Endodermal cell (in vitro differentiated cells): Measurements from ENCODE around the gene AMFR. TPM values are rescaled to one million over a fixed set of nuclear protein-coding genes. Genes with fewer than 3 reads are reported as not detected.

Experiments
- DNase-seq: peaks from one replicate; pipeline ENCODE4 v3.0.0-alpha.2; 2017
- H3K27ac ChIP-seq: 2 replicates; pipeline ENCODE4 v1.5.1; 2013; ENCODE audit warnings: mild to moderate bottlenecking, low read depth, low read length, moderate library complexity
- H3K27me3 ChIP-seq: 2 replicates; pipeline ENCODE4 v1.6.1; 2013; ENCODE audit warnings: mild to moderate bottlenecking, low read length, moderate library complexity; ENCODE audit not compliant: insufficient read depth, control insufficient read depth, poor library complexity, severe bottlenecking
- H3K36me3 ChIP-seq: 2 replicates; pipeline ENCODE4 v1.7.0; 2013; ENCODE audit warnings: mild to moderate bottlenecking, low read length, moderate library complexity; ENCODE audit not compliant: control insufficient read depth, insufficient read depth
- H3K4me1 ChIP-seq: one replicate; pipeline ENCODE4 v1.7.0; 2013; ENCODE audit warnings: low read length; ENCODE audit not compliant: control insufficient read depth, insufficient read depth
- H3K4me3 ChIP-seq: 2 replicates; pipeline ENCODE4 v1.5.1; 2013; ENCODE audit warnings: mild to moderate bottlenecking, low read length, moderate library complexity
- H3K9ac ChIP-seq: 2 replicates; pipeline ENCODE4 v1.6.1; 2013; ENCODE audit warnings: mild to moderate bottlenecking, low read length, moderate library complexity; ENCODE audit not compliant: poor library complexity, severe bottlenecking; ENCODE audit errors: extremely low read depth
- H3K9me3 ChIP-seq: 2 replicates; pipeline ENCODE4 v1.6.1; 2013; ENCODE audit warnings: mild to moderate bottlenecking, low read length, moderate library complexity; ENCODE audit not compliant: control insufficient read depth
- H3K27ac Mint-ChIP-seq: 2 replicates; pipeline ENCODE4 v1.8.0; 2020; ENCODE audit warnings: mixed read lengths
- H3K27me3 Mint-ChIP-seq: 2 replicates; pipeline ENCODE4 v1.8.0; 2021; ENCODE audit warnings: mild to moderate bottlenecking, mixed read lengths; ENCODE audit not compliant: insufficient read depth
- H3K36me3 Mint-ChIP-seq: 2 replicates; pipeline ENCODE4 v1.8.0; 2020; ENCODE audit warnings: low read depth, mixed read lengths
- H3K4me1 Mint-ChIP-seq: 2 replicates; pipeline ENCODE4 v1.8.0; 2020; ENCODE audit warnings: mixed read lengths
- H3K4me3 Mint-ChIP-seq: 2 replicates; pipeline ENCODE4 v1.8.0; 2020; ENCODE audit warnings: mild to moderate bottlenecking, moderate library complexity, mixed read lengths
- H3K9me3 Mint-ChIP-seq: 2 replicates; pipeline ENCODE4 v1.8.0; 2020; ENCODE audit warnings: mild to moderate bottlenecking, mixed read lengths
- whole genome bisulfite sequencing, 2 experiments: methylation state at CpG; one replicate each; pipeline versions ENCODE4 v1.1.5 to v1.1.7; 2013; ENCODE audit warnings: missing lambda C conversion rate in 2 of 2, mixed read lengths in 1 of 2; ENCODE audit not compliant: insufficient coverage in 1 of 2, insufficient read length in 1 of 2; 5-methylcytosine and 5-hydroxymethylcytosine counted together
- total RNA-seq, 2 donors: library from RNA; stranded (reverse); fragmentation: NEBNext Ultra II Directional in 1 of 2; extraction: Animal tissue kit (Norgen Biotek cat#: 25700) in 1 of 2; gene quantifications; 2 replicates in 1 of 2; 3 replicates in 1 of 2; pipeline ENCODE4 v1.2.1, GENCODE V29; 2021
- TF ChIP-seq, protein P1 (sequence below): fragments of 200-600 bp; sonication (generic); conservative IDR thresholded peaks from 2 replicates; pipeline ENCODE4 v1.5.0; 2021; ENCODE audit warnings: antibody characterized with exemption, mild to moderate bottlenecking

The AMFR gene
- total RNA-seq, 2 donors from 2014 or later = 77.0 to 81.6 TPM

DNA sequence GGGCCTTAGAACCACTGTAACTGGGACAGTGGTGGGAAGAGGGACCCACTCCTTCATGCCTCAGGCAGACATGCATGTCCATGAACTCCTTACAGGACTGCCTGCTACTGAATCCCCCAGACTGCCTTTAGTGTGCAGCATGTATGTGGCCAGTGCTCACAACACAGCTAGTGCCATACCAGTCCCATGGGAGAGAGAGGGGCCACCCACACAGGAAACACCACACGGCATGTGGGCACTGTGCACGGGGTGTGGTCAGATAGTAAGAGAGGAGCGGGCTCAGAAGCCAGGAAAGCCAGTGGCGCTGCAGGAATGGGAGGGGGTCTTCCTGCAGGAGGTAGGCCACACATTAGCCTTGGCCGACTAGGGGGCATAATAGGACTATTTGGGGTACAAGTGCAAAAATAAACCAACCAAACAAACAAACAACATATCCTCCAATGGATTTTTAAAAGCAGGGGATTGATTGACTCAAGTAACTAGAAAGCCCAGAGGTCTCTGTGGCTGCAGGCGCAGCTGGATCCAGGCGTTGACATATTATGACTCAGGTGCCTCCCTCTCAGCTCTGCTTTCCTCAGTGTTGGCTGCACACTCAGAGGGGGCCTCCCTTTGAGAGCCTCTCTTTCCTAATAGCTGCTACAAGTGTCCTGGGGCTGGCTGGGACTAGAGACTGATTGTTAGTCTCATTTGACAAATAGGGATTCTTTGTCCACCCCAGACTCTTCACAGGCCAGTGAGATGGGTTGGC, 104.4 kb downstream of the AMFR start:
- 90 to 94% methylated on average over 4 to 7 of the region's 7 CpGs for WGBS, 2 experiments
- H3K9ac ChIP-seq = no peak overlapping the region

DNA sequence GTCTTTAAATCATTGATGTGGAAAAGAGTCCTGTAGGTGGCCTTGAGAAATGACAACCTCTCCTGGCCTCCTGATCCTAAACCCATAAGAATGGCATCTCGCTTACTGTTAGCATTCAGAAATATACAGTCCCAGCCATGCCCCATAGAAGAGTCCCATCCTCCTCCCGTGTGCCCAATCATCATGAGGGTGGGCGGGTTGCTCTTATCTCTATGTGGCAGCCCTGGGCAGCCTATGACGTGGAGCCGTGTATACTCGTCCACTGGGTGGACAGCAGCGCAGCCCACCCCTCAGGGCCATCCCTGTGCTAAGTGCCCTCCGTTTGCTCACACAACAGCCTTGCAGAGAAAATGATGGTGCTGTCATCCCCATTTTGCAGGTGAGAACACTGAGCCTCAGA, 105.3 kb downstream of the AMFR start:
- no peak overlapping the region for H3K27ac Mint-ChIP-seq
- no peak for DNase-seq
- no peak overlapping the region for H3K4me3 Mint-ChIP-seq
- Histone ChIP-seq H3K4me1 (no peaks in the 10 kb centered on the region), H3K27ac (no peak overlapping the region), H3K9me3 (no peaks in the 10 kb centered on the region), H3K9ac (no peak overlapping the region), H3K27me3 (peaks cover 14% of the 10 kb centered on the region), H3K36me3 (no peaks in the 10 kb centered on the region), H3K4me3 (no peak overlapping the region)
- H3K9me3 Mint-ChIP-seq = no peaks in the 10 kb centered on the region
- 93 to 100% methylated on average over 3 to 8 of the region's 8 CpGs for WGBS, 2 experiments
- peaks cover 15% of the 10 kb centered on the region for H3K27me3 Mint-ChIP-seq
- no peaks in the 10 kb centered on the region for H3K4me1 Mint-ChIP-seq
- TF ChIP-seq, protein P1, sequence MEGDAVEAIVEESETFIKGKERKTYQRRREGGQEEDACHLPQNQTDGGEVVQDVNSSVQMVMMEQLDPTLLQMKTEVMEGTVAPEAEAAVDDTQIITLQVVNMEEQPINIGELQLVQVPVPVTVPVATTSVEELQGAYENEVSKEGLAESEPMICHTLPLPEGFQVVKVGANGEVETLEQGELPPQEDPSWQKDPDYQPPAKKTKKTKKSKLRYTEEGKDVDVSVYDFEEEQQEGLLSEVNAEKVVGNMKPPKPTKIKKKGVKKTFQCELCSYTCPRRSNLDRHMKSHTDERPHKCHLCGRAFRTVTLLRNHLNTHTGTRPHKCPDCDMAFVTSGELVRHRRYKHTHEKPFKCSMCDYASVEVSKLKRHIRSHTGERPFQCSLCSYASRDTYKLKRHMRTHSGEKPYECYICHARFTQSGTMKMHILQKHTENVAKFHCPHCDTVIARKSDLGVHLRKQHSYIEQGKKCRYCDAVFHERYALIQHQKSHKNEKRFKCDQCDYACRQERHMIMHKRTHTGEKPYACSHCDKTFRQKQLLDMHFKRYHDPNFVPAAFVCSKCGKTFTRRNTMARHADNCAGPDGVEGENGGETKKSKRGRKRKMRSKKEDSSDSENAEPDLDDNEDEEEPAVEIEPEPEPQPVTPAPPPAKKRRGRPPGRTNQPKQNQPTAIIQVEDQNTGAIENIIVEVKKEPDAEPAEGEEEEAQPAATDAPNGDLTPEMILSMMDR = no peak
- no peaks in the 10 kb centered on the region for H3K36me3 Mint-ChIP-seq

More for the DNA sequence above, 104.4 kb downstream of the AMFR start:
- TF ChIP-seq, protein P1 = no peak
- no peaks in the 10 kb centered on the region for H3K4me1 ChIP-seq
- H3K4me3 ChIP-seq = no peak overlapping the region
- no peak for DNase-seq
- peaks cover 14% of the 10 kb centered on the region for H3K27me3 ChIP-seq
- no peak overlapping the region for H3K27ac ChIP-seq
- H3K36me3 ChIP-seq = no peaks in the 10 kb centered on the region
- H3K9me3 ChIP-seq = no peaks in the 10 kb centered on the region
- H3K27me3 Mint-ChIP-seq = peaks cover 15% of the 10 kb centered on the region
- no peaks in the 10 kb centered on the region for H3K4me1 Mint-ChIP-seq
- H3K4me3 Mint-ChIP-seq = no peak overlapping the region
- H3K9me3 Mint-ChIP-seq = no peaks in the 10 kb centered on the region
- no peaks in the 10 kb centered on the region for H3K36me3 Mint-ChIP-seq
- H3K27ac Mint-ChIP-seq = no peak overlapping the region

DNA sequence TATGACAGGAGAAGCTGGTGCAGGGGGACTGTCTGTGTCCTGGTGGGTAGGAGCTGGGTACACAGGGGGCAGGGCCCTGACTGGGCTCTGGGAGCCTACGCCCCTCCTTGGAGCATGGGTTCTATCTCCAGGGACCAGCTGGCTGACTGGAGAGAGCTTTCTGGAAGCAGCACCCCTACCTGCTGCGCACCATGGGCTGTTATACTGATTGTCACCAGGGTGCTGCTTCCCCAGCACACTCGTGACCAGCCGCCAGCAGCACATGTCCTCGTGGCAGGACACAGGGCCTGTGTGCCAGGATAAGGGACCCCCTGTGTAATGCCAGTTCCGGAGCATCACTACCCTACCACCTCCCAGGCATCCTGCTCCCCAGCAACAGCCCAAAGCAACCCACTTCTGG, 106.0 kb downstream of the AMFR start:
- no peaks in the 10 kb centered on the region for H3K4me1 Mint-ChIP-seq
- no peak overlapping the region for H3K4me3 ChIP-seq
- TF ChIP-seq, protein P1 = no peak
- no peak for DNase-seq
- no peak overlapping the region for H3K9ac ChIP-seq
- no peaks in the 10 kb centered on the region for H3K36me3 ChIP-seq
- whole genome bisulfite sequencing, 2 experiments = 86 to 100% methylated on average over 3 to 6 of the region's 6 CpGs
- H3K4me1 ChIP-seq = no peaks in the 10 kb centered on the region
- H3K9me3 ChIP-seq = no peaks in the 10 kb centered on the region
- peaks cover 15% of the 10 kb centered on the region for H3K27me3 Mint-ChIP-seq
- no peak overlapping the region for H3K4me3 Mint-ChIP-seq
- H3K27ac ChIP-seq = no peak overlapping the region
- peaks cover 14% of the 10 kb centered on the region for H3K27me3 ChIP-seq
- no peaks in the 10 kb centered on the region for H3K9me3 Mint-ChIP-seq
- H3K36me3 Mint-ChIP-seq = no peaks in the 10 kb centered on the region
- H3K27ac Mint-ChIP-seq = no peak overlapping the region
